GM13977 (cell line): ENCODE measurements around the gene IFT122.

Experiments
- DNase-seq: peaks from one replicate; pipeline ENCODE4 v3.0.0; 2012; ENCODE audit warnings: low spot score
- CTCF ChIP-seq: IDR thresholded peaks from 2 replicates; pipeline ENCODE4 v1.5.1; 2012; ENCODE audit warnings: mild to moderate bottlenecking, control low read depth; ENCODE audit not compliant: insufficient read depth; ENCODE audit errors: extremely low read depth, missing control alignments
- in situ Hi-C: fragments of 300-500 bp; cut with MboI; formaldehyde crosslinking; loops from one replicate; pipeline ENCODE4 v1.12.0; 2022; ENCODE audit warnings: low sequenced_read_pairs, low pct_unique_long_range_greater_than_20kb, mixed read lengths, inconsistent platforms; ENCODE audit not compliant: unreplicated experiment

IFT122 gene

DNA sequence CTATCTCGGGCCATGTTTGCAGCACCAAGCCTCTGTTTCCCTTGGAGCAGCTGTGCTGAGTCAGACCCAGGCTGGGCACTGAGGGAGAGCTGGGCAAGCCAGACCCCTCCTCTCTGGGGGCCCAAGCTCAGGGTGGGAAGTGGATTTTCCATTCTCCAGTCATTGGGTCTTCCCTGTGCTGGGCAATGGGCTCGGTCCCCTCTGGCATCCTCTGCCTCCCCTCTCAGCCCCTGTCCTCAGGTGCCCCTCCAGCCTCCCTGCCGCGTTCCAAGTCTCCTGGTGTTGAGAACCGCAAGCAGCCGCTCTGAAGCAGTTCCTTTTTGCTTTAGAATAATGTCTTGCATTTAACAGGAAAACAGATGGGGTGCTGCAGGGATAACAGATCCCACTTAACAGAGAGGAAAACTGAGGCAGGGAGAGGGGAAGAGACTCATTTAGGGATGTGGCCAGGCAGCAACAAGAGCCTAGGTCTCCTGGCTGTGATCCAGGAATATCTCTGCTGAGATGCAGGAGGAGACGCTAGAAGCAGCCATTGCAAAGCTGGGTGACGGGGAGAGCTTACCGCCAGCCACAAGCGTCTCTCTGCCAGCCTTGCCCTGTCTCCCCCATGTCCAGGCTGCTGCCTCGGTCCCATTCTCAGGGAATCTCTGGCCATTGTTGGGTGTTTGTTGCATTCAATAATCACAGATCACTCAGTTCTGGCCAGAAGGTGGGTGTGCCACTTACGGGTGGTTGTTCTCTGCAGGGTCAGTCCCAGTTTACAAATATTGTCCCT lies 89.6 kb downstream of the IFT122 start:
- no peak for DNase-seq
- no peak for TF ChIP-seq CTCF
- in situ Hi-C loops, result no loop called here

GRCh38 chr3:129530251-129530791 lies 90.3 kb downstream of the IFT122 start:
- no peak for TF ChIP-seq CTCF
- in situ Hi-C loops, result no loop called here
- no peak for DNase-seq

DNA sequence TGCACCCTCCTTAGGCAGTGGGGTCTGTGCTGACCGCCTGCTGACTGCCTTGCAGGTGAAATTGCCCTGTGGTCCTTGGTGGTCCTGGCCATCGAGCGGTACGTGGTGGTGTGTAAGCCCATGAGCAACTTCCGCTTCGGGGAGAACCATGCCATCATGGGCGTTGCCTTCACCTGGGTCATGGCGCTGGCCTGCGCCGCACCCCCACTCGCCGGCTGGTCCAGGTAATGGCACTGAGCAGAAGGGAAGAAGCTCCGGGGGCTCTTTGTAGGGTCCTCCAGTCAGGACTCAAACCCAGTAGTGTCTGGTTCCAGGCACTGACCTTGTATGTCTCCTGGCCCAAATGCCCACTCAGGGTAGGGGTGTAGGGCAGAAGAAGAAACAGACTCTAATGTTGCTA lies 90.8 kb downstream of the IFT122 start:
- TF ChIP-seq CTCF, result no peak
- DNase-seq, result no peak
- in situ Hi-C loops, result no loop called here

DNA sequence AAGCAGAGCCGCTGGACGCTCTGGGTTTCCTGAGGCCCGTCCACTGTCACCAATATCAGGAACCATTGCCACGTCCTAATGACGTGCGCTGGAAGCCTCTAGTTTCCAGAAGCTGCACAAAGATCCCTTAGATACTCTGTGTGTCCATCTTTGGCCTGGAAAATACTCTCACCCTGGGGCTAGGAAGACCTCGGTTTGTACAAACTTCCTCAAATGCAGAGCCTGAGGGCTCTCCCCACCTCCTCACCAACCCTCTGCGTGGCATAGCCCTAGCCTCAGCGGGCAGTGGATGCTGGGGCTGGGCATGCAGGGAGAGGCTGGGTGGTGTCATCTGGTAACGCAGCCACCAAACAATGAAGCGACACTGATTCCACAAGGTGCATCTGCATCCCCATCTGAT lies 91.7 kb downstream of the IFT122 start:
- DNase-seq, result no peak
- in situ Hi-C loops, result no loop called here

GRCh38 chr3:129532261-129532660 lies 92.2 kb downstream of the IFT122 start:
- DNase-seq, result no peak
- TF ChIP-seq CTCF, result no peak
- in situ Hi-C loops, result no loop called here

More for the DNA sequence above, 91.7 kb downstream of the IFT122 start:
- no peak for TF ChIP-seq CTCF

DNA sequence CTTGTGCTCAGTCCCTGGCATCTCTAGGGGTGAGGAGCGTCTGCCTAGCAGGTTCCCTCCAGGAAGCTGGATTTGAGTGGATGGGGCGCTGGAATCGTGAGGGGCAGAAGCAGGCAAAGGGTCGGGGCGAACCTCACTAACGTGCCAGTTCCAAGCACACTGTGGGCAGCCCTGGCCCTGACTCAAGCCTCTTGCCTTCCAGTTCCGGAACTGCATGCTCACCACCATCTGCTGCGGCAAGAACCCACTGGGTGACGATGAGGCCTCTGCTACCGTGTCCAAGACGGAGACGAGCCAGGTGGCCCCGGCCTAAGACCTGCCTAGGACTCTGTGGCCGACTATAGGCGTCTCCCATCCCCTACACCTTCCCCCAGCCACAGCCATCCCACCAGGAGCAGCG lies 93.4 kb downstream of the IFT122 start:
- TF ChIP-seq CTCF, result no peak
- in situ Hi-C loops, result no loop called here
- no peak for DNase-seq
